ENCODE data around the gene ING2. TPM values are rescaled to one million over a fixed set of nuclear protein-coding genes. Genes with fewer than 3 reads are reported as not detected.

The ING2 gene
- total and polyA plus RNA-seq, 2 of the 8 experiments (the other 6 are each of a cell fraction or from before 2014, with no cell fraction given): 5.1 to 16.1 TPM

DNA sequence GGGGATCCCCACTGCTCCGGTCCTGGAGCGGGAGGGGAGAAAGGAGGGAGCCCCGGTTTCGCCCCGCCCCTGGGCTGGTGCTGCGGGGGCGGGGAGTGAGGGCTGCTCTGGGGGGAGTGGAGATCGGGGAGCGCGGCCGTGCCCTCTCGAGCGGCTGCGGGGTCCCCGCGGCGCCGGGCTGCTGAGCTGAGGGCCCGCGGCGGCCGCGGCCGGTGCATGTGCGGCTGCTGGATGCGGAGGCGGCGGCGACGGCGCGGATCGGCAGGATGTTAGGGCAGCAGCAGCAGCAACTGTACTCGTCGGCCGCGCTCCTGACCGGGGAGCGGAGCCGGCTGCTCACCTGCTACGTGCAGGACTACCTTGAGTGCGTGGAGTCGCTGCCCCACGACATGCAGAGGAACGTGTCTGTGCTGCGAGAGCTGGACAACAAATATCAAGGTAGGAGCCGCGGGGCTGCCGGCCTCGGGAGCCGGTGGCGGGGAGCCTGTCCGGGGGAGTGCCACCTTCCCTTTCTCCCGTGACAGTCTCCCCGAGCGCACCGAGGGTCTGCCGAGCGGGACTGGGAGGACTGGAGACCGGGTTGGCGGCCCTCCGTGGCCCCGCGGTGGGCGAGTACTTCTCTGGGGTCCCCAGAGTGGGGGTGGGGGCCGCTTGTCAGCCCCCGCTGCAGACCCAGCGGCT is at the start of gene ING2 (continued):
- TF ChIP-seq, protein P1, sequence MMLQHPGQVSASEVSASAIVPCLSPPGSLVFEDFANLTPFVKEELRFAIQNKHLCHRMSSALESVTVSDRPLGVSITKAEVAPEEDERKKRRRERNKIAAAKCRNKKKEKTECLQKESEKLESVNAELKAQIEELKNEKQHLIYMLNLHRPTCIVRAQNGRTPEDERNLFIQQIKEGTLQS (IDR thresholded peaks at IDR 0.05; ENCODE audit: insufficient read depth, low read depth, low read length): no peak
- no peak for TF ChIP-seq KDM1A (IDR thresholded peaks at IDR 0.05; ENCODE audit: borderline replicate concordance, low read length)
- no peak for TF ChIP-seq FOSL1 (IDR thresholded peaks at IDR 0.05; ENCODE audit: insufficient read depth, low read depth, low read length)
- TF ChIP-seq TAF7 (optimal IDR thresholded peaks at IDR 0.05; ENCODE audit: borderline replicate concordance, low read depth, low read length): no peak
- no peak for TF ChIP-seq CEBPB (IDR thresholded peaks at IDR 0.05; ENCODE audit: low read depth, low read length)
- no peak for TF ChIP-seq SRF (IDR thresholded peaks at IDR 0.05; ENCODE audit: low read depth, low read length)
- TF ChIP-seq POLR2AphosphoS5 (IDR thresholded peaks at IDR 0.05; ENCODE audit: low read depth, low read length): no peak
- TF ChIP-seq KDM4A (IDR thresholded peaks at IDR 0.05; ENCODE audit: low read depth, low read length, severe bottlenecking): peak; percentile 62
- no peak for TF ChIP-seq SIX5 (IDR thresholded peaks at IDR 0.05; ENCODE audit: low read depth, low read length)
- TF ChIP-seq RNF2 (IDR thresholded peaks at IDR 0.05; ENCODE audit: borderline replicate concordance, low read depth, low read length, missing control alignments, poor library complexity, severe bottlenecking): no peak
- TF ChIP-seq, protein P2, sequence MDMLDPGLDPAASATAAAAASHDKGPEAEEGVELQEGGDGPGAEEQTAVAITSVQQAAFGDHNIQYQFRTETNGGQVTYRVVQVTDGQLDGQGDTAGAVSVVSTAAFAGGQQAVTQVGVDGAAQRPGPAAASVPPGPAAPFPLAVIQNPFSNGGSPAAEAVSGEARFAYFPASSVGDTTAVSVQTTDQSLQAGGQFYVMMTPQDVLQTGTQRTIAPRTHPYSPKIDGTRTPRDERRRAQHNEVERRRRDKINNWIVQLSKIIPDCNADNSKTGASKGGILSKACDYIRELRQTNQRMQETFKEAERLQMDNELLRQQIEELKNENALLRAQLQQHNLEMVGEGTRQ (IDR thresholded peaks at IDR 0.05; ENCODE audit: low read length): no peak
- TF ChIP-seq SIRT6 (IDR thresholded peaks at IDR 0.05; ENCODE audit: low read length): no peak
- no peak for TF ChIP-seq CTBP2 (IDR thresholded peaks at IDR 0.05; ENCODE audit: borderline replicate concordance, insufficient read depth, insufficient read length, low read length)
- TF ChIP-seq, protein P3, sequence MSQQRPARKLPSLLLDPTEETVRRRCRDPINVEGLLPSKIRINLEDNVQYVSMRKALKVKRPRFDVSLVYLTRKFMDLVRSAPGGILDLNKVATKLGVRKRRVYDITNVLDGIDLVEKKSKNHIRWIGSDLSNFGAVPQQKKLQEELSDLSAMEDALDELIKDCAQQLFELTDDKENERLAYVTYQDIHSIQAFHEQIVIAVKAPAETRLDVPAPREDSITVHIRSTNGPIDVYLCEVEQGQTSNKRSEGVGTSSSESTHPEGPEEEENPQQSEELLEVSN (IDR thresholded peaks at IDR 0.05): no peak
- TF ChIP-seq POU5F1 (IDR thresholded peaks at IDR 0.05; ENCODE audit: low read depth, low read length): no peak
- TF ChIP-seq MAFK (IDR thresholded peaks at IDR 0.05; ENCODE audit: low read depth, low read length): no peak
- TF ChIP-seq TCF12 (IDR thresholded peaks at IDR 0.05; ENCODE audit: low read depth, low read length): no peak
- TF ChIP-seq HDAC6 (IDR thresholded peaks at IDR 0.05; ENCODE audit: low read depth, low read length): no peak
- no peak for TF ChIP-seq JUND (IDR thresholded peaks at IDR 0.05; ENCODE audit: low read length)
- 0 out of 2 replicates have a peak, but pooled peaks have one; percentile 36 for TF ChIP-seq PHF8 (conservative IDR thresholded peaks at IDR 0.05; ENCODE audit: low read depth, low read length)
- no peak for TF ChIP-seq CHD2 (IDR thresholded peaks at IDR 0.05; ENCODE audit: low read length)
- TF ChIP-seq NANOG (IDR thresholded peaks at IDR 0.05; ENCODE audit: insufficient read depth, low read depth, low read length, poor library complexity, severe bottlenecking): no peak
- no peak; the same call in 1 of the 2 replicates for TF ChIP-seq CREB1 (IDR thresholded peaks at IDR 0.05)

Data from H1 (cell line).